Endothelial cell of umbilical vein (primary cell): Measurements from ENCODE around the gene HUS1. TPM values are rescaled to one million over a fixed set of nuclear protein-coding genes. Genes with fewer than 3 reads are reported as not detected.

ENCODE experiments used
- BruUV-seq: library from RNA; stranded (reverse); fragments of 400-500 nt; replicated peaks from 2 replicates; lab custom pipeline; 2021; lab: Mats Ljungman, UMichigan
- CTCF ChIA-PET: fragments of 300-600, 350-600 bp; sonication (Branson Sonifier 250); formaldehyde crosslinking; loops from one replicate; lab custom pipeline; 2021; ENCODE audit warnings: antibody characterized with exemption, inconsistent platforms; lab: Charles Lee
- POLR2A ChIA-PET: fragments of 300-600, 350-600 bp; sonication (Branson Sonifier 250); formaldehyde crosslinking; loops from one replicate; lab custom pipeline; 2021; ENCODE audit warnings: antibody characterized with exemption, inconsistent platforms; lab: Charles Lee
- DNase-seq: peaks from one replicate; pipeline ENCODE4 v3.0.0-alpha.2; 2011; ENCODE audit warnings: low read depth, low spot score
- FAIRE-seq: peaks from 2 replicates; lab custom pipeline; 2011; peaks lifted over from hg19 to GRCh38; lab: Jason Lieb, UNC
- H2AFZ ChIP-seq: 2 replicates; pipeline ENCODE4 v1.6.0; 2012; ENCODE audit warnings: low read depth, low read length, control low read depth, inconsistent platforms
- H3K27ac ChIP-seq: 2 replicates; pipeline ENCODE4 v1.5.1; 2011; ENCODE audit warnings: low read depth, mild to moderate bottlenecking, control low read depth, low read length, moderate library complexity; ENCODE audit not compliant: insufficient read depth
- H3K27me3 ChIP-seq, 2 experiments: 2 replicates each; pipeline versions ENCODE4 v1.6.0 to v1.6.1; 2011; ENCODE audit warnings: low read length in 2 of 2, mixed read lengths in 1 of 2; ENCODE audit not compliant: control insufficient read depth in 2 of 2, insufficient read depth in 2 of 2
- H3K36me3 ChIP-seq, 2 experiments: 2 replicates in 1 of 2; 3 replicates in 1 of 2; pipeline ENCODE4 v1.5.1; 2011; ENCODE audit warnings: low read length in 2 of 2, mild to moderate bottlenecking in 1 of 2, moderate library complexity in 1 of 2; ENCODE audit not compliant: control insufficient read depth in 2 of 2, insufficient read depth in 2 of 2; ENCODE audit errors: extremely low read depth in 1 of 2
- H3K4me1 ChIP-seq: 3 replicates; pipeline ENCODE4 v1.5.1; 2011; ENCODE audit warnings: mild to moderate bottlenecking, low read length; ENCODE audit not compliant: control insufficient read depth, insufficient read depth; ENCODE audit errors: extremely low read depth
- H3K4me2 ChIP-seq: 2 replicates; pipeline ENCODE4 v1.6.1; 2011; ENCODE audit warnings: low read length, control low read depth, mixed read lengths; ENCODE audit not compliant: insufficient read depth
- H3K4me3 ChIP-seq, 3 experiments: fragments of 200-600 bp in 1 of 3; sonication (generic), shearing (Covaris generic) in 1 of 3; replicated peaks in 1 of 3; 2 replicates each; pipeline ENCODE4 v1.5.1; 2011 to 2016; ENCODE audit warnings: control low read depth in 3 of 3, low read length in 3 of 3, mild to moderate bottlenecking in 2 of 3, inconsistent platforms in 1 of 3, low read depth in 1 of 3, moderate library complexity in 1 of 3; ENCODE audit not compliant: insufficient read depth in 1 of 3
- H3K79me2 ChIP-seq: 2 replicates; pipeline ENCODE4 v1.6.0; 2012; ENCODE audit warnings: low read length, inconsistent platforms; ENCODE audit not compliant: control insufficient read depth, insufficient read depth
- H3K9ac ChIP-seq: replicated peaks from 2 replicates; pipeline ENCODE3; 2011; ENCODE audit warnings: low read length, control low read depth; ENCODE audit not compliant: insufficient read depth; ENCODE audit errors: extremely low read depth
- H3K9me1 ChIP-seq: replicated peaks from 3 replicates; pipeline ENCODE4 v1.6.0; 2011; ENCODE audit warnings: mild to moderate bottlenecking, low read length; ENCODE audit not compliant: control insufficient read depth, insufficient read depth; ENCODE audit errors: extremely low read depth
- H3K9me3 ChIP-seq: replicated peaks from 2 replicates; pipeline ENCODE4 v1.5.1; 2012; ENCODE audit warnings: low read length, inconsistent platforms; ENCODE audit not compliant: control insufficient read depth, insufficient read depth
- H4K20me1 ChIP-seq: replicated peaks from 2 replicates; pipeline ENCODE3; 2011; ENCODE audit warnings: mild to moderate bottlenecking, low read length; ENCODE audit not compliant: control insufficient read depth, insufficient read depth; ENCODE audit errors: extremely low read depth
- CTCF ChIP-seq, 2 donors: IDR thresholded peaks; 1 replicate in 1 of 2; 2 replicates in 1 of 2; pipeline ENCODE4 v1.5.1; 2011; ENCODE audit warnings: low read length in 2 of 2, mild to moderate bottlenecking in 2 of 2, moderate library complexity in 2 of 2, control low read depth in 1 of 2, inconsistent platforms in 1 of 2, low read depth in 1 of 2; ENCODE audit not compliant: insufficient read depth in 1 of 2; ENCODE audit errors: extremely low read depth in 1 of 2
- EZH2 ChIP-seq: IDR thresholded peaks from 2 replicates; pipeline ENCODE4 v1.6.1; 2012; ENCODE audit warnings: borderline replicate concordance, low read depth, mild to moderate bottlenecking, moderate library complexity, low read length, inconsistent platforms; ENCODE audit not compliant: severe bottlenecking
- FOS ChIP-seq: IDR thresholded peaks from 2 replicates; pipeline ENCODE4 v1.6.1; 2011; ENCODE audit warnings: mild to moderate bottlenecking, low read length, moderate library complexity, borderline replicate concordance; ENCODE audit not compliant: insufficient read depth
- GATA2 ChIP-seq: IDR thresholded peaks from 2 replicates; pipeline ENCODE4 v1.7.0; 2011; ENCODE audit warnings: low read depth, mild to moderate bottlenecking, moderate library complexity, mixed read lengths, low read length; ENCODE audit not compliant: insufficient read length, insufficient read depth
- JUN ChIP-seq: IDR thresholded peaks from 2 replicates; pipeline ENCODE4 v1.6.1; 2011; ENCODE audit warnings: borderline replicate concordance, low read depth; ENCODE audit not compliant: insufficient read length, insufficient read depth
- MAX ChIP-seq: IDR thresholded peaks from 2 replicates; pipeline ENCODE4 v1.6.1; 2011; ENCODE audit not compliant: insufficient read depth, insufficient read length
- MYC ChIP-seq: IDR thresholded peaks from one replicate; pipeline ENCODE4 v1.6.1; 2011; ENCODE audit warnings: mild to moderate bottlenecking, low read depth, low read length
- POLR2A ChIP-seq: IDR thresholded peaks from 2 replicates; pipeline ENCODE4 v1.6.1; 2012; ENCODE audit warnings: low read depth, mild to moderate bottlenecking, control low read depth, low read length
- POLR2AphosphoS5 ChIP-seq: IDR thresholded peaks from 2 replicates; pipeline ENCODE4 v1.6.1; 2012; ENCODE audit warnings: low read depth, mild to moderate bottlenecking, control low read depth, low read length, moderate library complexity; ENCODE audit not compliant: insufficient read depth
- dilution Hi-C: fragments of 300-500 bp; cut with MboI; formaldehyde crosslinking; loops from one replicate; pipeline ENCODE4 v1.15.0; 2019; ENCODE audit warnings: low sequenced_read_pairs; ENCODE audit not compliant: extremely low pct_ligation_motif_present
- intact Hi-C: fragments of 100-400 bp; cut with micrococcal nuclease; formaldehyde crosslinking; loops from one replicate; pipeline ENCODE4 v1.10.0; 2022
- polyA plus RNA-seq, 4 experiments: library from polyadenylated mRNA; depleted of rRNA in 3 of 4; stranded (reverse) in 3 of 4; unstranded in 1 of 4; fragments of >200 nt; gene quantifications; 2 replicates each; pipeline versions ENCODE4 v1.2.1 to v1.2.3, GENCODE V29; 2011 to 2012; ENCODE audit warnings: missing spikeins in 1 of 4
- total RNA-seq: library from RNA; stranded (reverse); gene quantifications from 2 replicates; pipeline ENCODE4 v1.2.3, GENCODE V29; 2021

HUS1 gene
- total and polyA plus RNA-seq, 2 donors (not counting 3 experiments of a cell fraction or from before 2014, with no cell fraction given) = 21.4 to 49.7 TPM

DNA sequence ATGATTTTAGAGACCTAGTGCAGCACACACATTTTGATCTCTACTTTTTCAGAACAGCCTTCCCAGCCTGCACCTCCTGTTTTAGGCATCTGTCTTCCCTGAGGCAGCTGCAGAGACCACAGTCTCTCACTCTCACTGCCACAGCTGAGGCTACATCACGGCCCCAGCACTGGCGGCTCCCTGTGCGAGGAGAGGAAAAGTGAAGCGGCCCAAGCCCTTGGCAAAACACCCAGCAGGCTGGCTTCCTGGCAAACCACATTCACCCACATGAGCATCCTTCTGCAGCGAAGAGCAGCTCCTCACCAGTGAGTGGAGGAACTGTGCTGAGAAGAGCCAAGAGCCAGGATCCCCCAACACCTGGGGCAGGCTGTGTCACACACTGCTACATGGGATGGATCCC is 14.0 kb downstream of the HUS1 start:
- POLR2A ChIA-PET = no interaction called here
- H4K20me1 ChIP-seq = no peaks in the 10 kb centered on the region
- dilution Hi-C loops (no loop called here), intact Hi-C loops (no loop called here)
- H2AFZ ChIP-seq = no peak overlapping the region
- DNase-seq = no peak
- no peaks in the 10 kb centered on the region for H3K9me1 ChIP-seq
- no peak overlapping the region for H3K4me3 ChIP-seq
- TF ChIP-seq FOS = no peak
- no peak for TF ChIP-seq POLR2AphosphoS5
- no peak for TF ChIP-seq JUN
- no peak for TF ChIP-seq CTCF (IDR thresholded peaks at IDR 0.05; ENCODE audit: extremely low read depth in 1 of 2, insufficient read depth in 1 of 2, low read depth in 1 of 2, low read length in 2 of 2)
- TF ChIP-seq POLR2A = no peak
- no peak for TF ChIP-seq MYC
- TF ChIP-seq GATA2 = no peak
- no peak for TF ChIP-seq EZH2
- no peak for TF ChIP-seq MAX
- H3K9me3 ChIP-seq = no peaks in the 10 kb centered on the region
- peaks cover 1% of the 10 kb centered on the region for H3K79me2 ChIP-seq
- peaks cover 21% of the 10 kb centered on the region for H3K4me1 ChIP-seq
- H3K9ac ChIP-seq = no peak overlapping the region
- no TSS peak for BruUV-seq
- H3K27ac ChIP-seq = no peak overlapping the region
- no peak overlapping the region for H3K4me2 ChIP-seq
- FAIRE-seq = no peak
- peaks cover 36 to 44% of the 10 kb centered on the region in 2 experiments for H3K36me3 ChIP-seq
- H3K27me3 ChIP-seq = no peaks in the 10 kb centered on the region
- CTCF ChIA-PET = interaction anchor here (1.7 to 9.6 kb wide), 2 partner anchors 17 to 699 kb away, joined by 7 to 371 read pairs; partner anchors contain the start of gene PKD1L1
